Chondrocyte (in vitro differentiated cells): ENCODE data around the gene B3GALT6. TPM values are rescaled to one million over a fixed set of nuclear protein-coding genes. Genes with fewer than 3 reads are reported as not detected.

Source experiments
- DNase-seq: peaks from one replicate; pipeline ENCODE4 v3.0.0; 2021; ENCODE audit warnings: mixed read lengths, low spot score
- H3K27ac Mint-ChIP-seq: one replicate; pipeline ENCODE4 v1.8.0; 2021; ENCODE audit warnings: mild to moderate bottlenecking, moderate library complexity, mixed read lengths; ENCODE audit not compliant: unreplicated experiment
- H3K27me3 Mint-ChIP-seq: 2 replicates; pipeline ENCODE4 v1.8.0; 2021; ENCODE audit warnings: low read depth, mixed read lengths
- H3K36me3 Mint-ChIP-seq: 2 replicates; pipeline ENCODE4 v1.8.0; 2021; ENCODE audit warnings: low read depth, mixed read lengths
- H3K4me1 Mint-ChIP-seq: 2 replicates; pipeline ENCODE4 v1.8.0; 2021; ENCODE audit warnings: low read depth, mild to moderate bottlenecking, mixed read lengths
- H3K4me3 Mint-ChIP-seq: one replicate; pipeline ENCODE4 v1.8.0; 2021; ENCODE audit warnings: mild to moderate bottlenecking, moderate library complexity, mixed read lengths; ENCODE audit not compliant: unreplicated experiment
- H3K9me3 Mint-ChIP-seq: 2 replicates; pipeline ENCODE4 v1.8.0; 2021; ENCODE audit warnings: low read depth, mixed read lengths
- CTCF ChIP-seq: fragments of 200-600 bp; sonication (generic); IDR thresholded peaks from 2 replicates; pipeline ENCODE4 v1.5.0; 2021; ENCODE audit warnings: antibody characterized with exemption, mild to moderate bottlenecking, moderate library complexity
- total RNA-seq: library from RNA; stranded (reverse); gene quantifications from 3 replicates; pipeline ENCODE4 v1.2.1, GENCODE V29; 2021

The B3GALT6 gene
- total RNA-seq, 1 donor from 2014 or later, result 39.6 TPM

DNA sequence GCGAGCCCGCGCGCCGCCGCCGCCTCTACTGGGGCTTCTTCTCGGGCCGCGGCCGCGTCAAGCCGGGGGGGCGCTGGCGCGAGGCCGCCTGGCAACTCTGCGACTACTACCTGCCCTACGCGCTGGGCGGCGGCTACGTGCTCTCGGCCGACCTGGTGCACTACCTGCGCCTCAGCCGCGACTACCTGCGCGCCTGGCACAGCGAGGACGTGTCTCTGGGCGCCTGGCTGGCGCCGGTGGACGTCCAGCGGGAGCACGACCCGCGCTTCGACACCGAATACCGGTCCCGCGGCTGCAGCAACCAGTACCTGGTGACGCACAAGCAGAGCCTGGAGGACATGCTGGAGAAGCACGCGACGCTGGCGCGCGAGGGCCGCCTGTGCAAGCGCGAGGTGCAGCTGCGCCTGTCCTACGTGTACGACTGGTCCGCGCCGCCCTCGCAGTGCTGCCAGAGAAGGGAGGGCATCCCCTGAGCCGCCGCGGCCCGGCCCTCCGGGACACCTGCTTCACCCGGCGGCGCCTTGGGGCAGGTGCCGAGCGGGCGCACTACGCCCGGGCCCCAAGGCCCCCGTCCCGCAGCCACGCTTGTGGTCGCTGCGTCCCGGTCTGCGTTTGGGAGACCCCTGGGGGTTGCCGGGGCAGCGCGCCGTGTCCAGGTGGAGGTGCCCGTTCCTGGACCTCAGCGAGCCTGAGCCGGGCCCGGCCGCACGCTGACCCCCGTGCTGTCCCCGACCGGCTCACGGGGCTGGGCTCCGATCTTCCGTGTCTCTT is 944 bp downstream of the B3GALT6 start:
- Mint-ChIP-seq H3K9me3 (no peaks in the 10 kb centered on the region), H3K36me3 (peaks cover 7% of the 10 kb centered on the region), H3K4me1 (peaks cover 37% of the 10 kb centered on the region), H3K27ac (no peak overlapping the region), H3K27me3 (no peaks in the 10 kb centered on the region), H3K4me3 (peak overlapping the region; percentile 63)
- no peak for TF ChIP-seq CTCF
- no peak for DNase-seq

GRCh38 chr1:1233567-1233892 is 1.5 kb downstream of the B3GALT6 start:
- Mint-ChIP-seq H3K27ac (no peak overlapping the region), H3K4me3 (peak overlapping the region; percentile 63), H3K9me3 (no peaks in the 10 kb centered on the region)

DNA sequence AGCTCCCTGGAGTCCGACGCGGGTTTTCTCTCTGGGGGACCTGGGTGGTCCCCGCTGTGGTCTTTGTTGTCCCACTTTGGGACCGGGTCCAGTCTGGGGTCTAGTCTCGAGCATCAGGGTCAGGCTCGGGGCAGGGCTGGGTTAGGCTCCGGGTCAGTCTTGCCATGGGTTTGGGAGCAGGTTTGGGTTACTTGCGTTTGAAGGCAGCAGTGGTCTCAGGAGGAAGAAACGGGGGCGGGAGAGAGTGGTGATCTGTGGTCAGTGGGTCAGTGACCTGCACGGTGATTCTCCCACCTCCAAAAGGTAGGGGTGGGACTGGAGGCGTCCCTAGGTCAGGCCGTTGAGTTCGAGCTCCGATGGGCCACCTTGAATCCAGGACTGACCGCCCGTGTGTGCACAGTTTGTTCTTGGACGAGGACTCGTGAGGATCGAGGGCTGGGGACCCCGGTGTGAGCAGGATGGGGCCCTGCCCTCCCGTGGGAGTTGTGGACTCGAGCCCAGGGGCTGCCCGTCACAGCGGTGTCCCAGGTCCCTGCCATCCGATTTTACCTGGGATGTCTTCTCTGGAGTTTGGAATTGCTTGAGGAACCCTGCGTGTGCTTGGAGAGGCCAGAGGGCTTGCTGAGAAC is 2.3 kb downstream of the B3GALT6 start:
- H3K4me1 Mint-ChIP-seq, result peaks cover 37% of the 10 kb centered on the region
- no peak for TF ChIP-seq CTCF
- H3K9me3 Mint-ChIP-seq, result no peaks in the 10 kb centered on the region
- H3K4me3 Mint-ChIP-seq, result peak overlapping the region; percentile 63
- DNase-seq, result no peak
- peaks cover 7% of the 10 kb centered on the region for H3K36me3 Mint-ChIP-seq
- H3K27ac Mint-ChIP-seq, result no peak overlapping the region
- H3K27me3 Mint-ChIP-seq, result no peaks in the 10 kb centered on the region

More at GRCh38 chr1:1233567-1233892, 1.5 kb downstream of the B3GALT6 start:
- H3K36me3 Mint-ChIP-seq, result peaks cover 7% of the 10 kb centered on the region
- DNase-seq, result no peak
- peaks cover 37% of the 10 kb centered on the region for H3K4me1 Mint-ChIP-seq
- no peaks in the 10 kb centered on the region for H3K27me3 Mint-ChIP-seq
- no peak for TF ChIP-seq CTCF

DNA sequence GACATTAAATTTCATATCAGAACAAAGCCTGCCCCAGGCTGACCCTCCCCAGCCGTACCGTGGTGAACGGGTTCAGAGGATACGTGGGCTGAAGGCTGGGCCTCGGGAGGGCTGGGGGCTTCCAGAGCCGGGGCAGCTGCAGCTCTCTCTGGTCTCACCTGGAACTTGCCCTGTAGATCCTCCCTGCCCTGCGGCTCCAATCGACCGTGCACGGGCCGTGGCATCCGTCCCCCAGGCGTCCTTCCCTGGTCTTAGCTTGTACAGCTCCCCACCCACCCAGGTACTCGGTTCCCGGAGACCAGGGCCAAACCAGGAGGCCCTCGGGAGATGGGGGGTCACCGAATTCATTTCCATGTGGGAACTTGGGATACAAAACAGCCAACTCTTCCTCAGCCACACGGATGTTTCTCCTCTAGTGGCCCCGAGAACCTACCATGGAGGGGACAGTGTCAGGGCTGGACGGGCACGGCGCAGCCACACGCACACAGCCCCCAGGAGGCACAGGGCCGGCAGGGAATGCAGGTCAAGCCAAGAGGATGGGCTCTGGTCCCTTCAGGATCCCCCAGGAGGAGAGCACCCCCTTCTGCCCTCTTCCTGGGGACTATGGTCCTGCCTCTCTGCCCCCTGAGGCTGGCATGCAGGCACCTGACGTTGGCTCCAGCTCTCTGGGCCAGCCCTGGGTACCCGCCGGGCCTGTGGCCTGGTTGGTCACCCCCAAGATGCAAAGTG is 3.1 kb downstream of the B3GALT6 start:
- Mint-ChIP-seq H3K27ac (no peak overlapping the region), H3K4me3 (no peak overlapping the region), H3K9me3 (no peaks in the 10 kb centered on the region), H3K27me3 (no peaks in the 10 kb centered on the region), H3K36me3 (peaks cover 7% of the 10 kb centered on the region), H3K4me1 (peaks cover 32% of the 10 kb centered on the region)
- no peak for TF ChIP-seq CTCF
- DNase-seq, result no peak

GRCh38 chr1:1236176-1236763 is 4.2 kb downstream of the B3GALT6 start:
- Mint-ChIP-seq H3K4me1 (peaks cover 23% of the 10 kb centered on the region), H3K4me3 (no peak overlapping the region), H3K36me3 (peaks cover 7% of the 10 kb centered on the region), H3K9me3 (no peaks in the 10 kb centered on the region), H3K27ac (no peak overlapping the region), H3K27me3 (no peaks in the 10 kb centered on the region)
- DNase-seq, result no peak
- no peak for TF ChIP-seq CTCF
